ENCODE data around the gene NADK2.

Gene NADK2

GRCh38 chr5:36246036-36246800 lies 4.5 kb upstream of the NADK2 start:
- no peak for DNase-seq

GRCh38 chr5:36244076-36244475 lies 2.4 kb upstream of the NADK2 start:
- no peak for DNase-seq

- no peak for DNase-seq
Observed at GRCh38 chr5:36243653-36244052, 1.9 kb upstream of the NADK2 start.

- DNase-seq: no peak
Observed at GRCh38 chr5:36242534-36243485, 1.1 kb upstream of the NADK2 start.

- peak; percentile 28 for DNase-seq
Observed at GRCh38 chr5:36240779-36241630, 720 bp downstream of the NADK2 start.

- no peak for DNase-seq
Observed at GRCh38 chr5:36239370-36240293, 2.1 kb downstream of the NADK2 start.

GRCh38 chr5:36238502-36239295 lies 3.0 kb downstream of the NADK2 start:
- DNase-seq: no peak

GRCh38 chr5:36237751-36238150 lies 4.0 kb downstream of the NADK2 start:
- DNase-seq: no peak

- no peak for DNase-seq
Observed at GRCh38 chr5:36236801-36237200, 4.9 kb downstream of the NADK2 start.

GRCh38 chr5:36232533-36232932 lies 9.2 kb downstream of the NADK2 start:
- no peak for DNase-seq

- DNase-seq: no peak
Observed at GRCh38 chr5:36230151-36230790, 11.5 kb downstream of the NADK2 start.

GRCh38 chr5:36228505-36228904 lies 13.2 kb downstream of the NADK2 start:
- DNase-seq: no peak

GRCh38 chr5:36227046-36227445 lies 14.7 kb downstream of the NADK2 start:
- DNase-seq: no peak

GRCh38 chr5:36222620-36223019 lies 19.1 kb downstream of the NADK2 start:
- no peak for DNase-seq

- DNase-seq: no peak
Observed at GRCh38 chr5:36217988-36218387, 23.7 kb downstream of the NADK2 start.

- no peak for DNase-seq
Observed at GRCh38 chr5:36217567-36217966, 24.2 kb downstream of the NADK2 start.

GRCh38 chr5:36215910-36216309 lies 25.8 kb downstream of the NADK2 start:
- no peak for DNase-seq

- no peak for DNase-seq
Observed at GRCh38 chr5:36214436-36214835, 27.3 kb downstream of the NADK2 start.

GRCh38 chr5:36209664-36210063 lies 32.1 kb downstream of the NADK2 start:
- no peak for DNase-seq

GRCh38 chr5:36208786-36209185 lies 32.9 kb downstream of the NADK2 start:
- no peak for DNase-seq

GRCh38 chr5:36206913-36207312 lies 34.8 kb downstream of the NADK2 start:
- DNase-seq: no peak
